Colon (tissue), 2 donors: ENCODE measurements around the gene ABLIM3.

ENCODE experiments used
- FAIRE-seq: peaks from 2 replicates; lab custom pipeline; 2012; peaks lifted over from hg19 to GRCh38; lab: Jason Lieb, UNC
- donor health status: control.
- donor health status: control.

ABLIM3 gene

DNA sequence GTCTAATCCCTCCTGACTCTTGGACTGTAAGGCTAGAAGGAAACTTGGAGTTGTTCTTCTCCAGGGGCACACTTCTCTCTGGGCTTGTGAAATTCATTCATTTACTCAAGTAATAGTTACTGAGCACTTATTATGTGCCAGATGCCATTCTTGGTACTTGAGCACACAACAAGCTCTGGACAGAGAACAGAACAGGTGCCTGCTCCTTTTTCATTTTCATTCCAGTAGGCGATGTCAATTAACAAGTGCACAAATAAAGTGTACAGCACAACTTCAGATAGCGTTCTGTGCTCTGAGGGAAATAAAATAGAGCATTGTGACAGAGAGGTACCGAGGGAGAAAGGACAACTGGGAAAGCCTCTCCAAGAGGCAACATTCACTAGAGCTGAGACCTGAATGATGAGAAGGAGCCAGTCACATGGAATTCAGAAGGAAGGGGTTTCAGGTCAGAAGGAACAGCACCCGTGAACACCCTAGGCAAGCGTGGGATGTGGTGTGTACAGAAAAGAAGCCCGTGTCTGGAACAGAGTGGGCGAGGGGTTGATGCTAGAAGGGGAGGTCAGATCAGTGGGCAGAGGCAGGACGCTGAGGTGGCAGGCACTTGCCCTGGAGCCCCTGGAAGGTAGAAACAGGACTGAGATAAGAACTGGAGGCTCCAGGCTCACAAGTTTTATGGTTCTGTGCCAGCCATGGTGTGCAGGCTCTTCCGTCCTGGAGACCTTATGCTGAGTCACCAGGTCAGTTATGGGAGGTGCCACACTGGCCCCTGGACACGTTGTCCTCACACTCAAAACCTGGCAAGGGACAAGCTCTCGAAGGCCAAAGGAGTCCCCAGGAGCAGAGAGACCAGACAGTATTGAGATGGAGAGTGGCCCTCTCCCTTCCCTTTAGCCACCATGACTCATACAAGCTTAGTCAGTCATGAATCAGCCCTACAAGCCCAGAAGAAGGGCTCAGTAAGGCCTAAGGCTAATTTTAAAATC lies 7.2 kb upstream of the ABLIM3 start:
- no peak for FAIRE-seq

DNA sequence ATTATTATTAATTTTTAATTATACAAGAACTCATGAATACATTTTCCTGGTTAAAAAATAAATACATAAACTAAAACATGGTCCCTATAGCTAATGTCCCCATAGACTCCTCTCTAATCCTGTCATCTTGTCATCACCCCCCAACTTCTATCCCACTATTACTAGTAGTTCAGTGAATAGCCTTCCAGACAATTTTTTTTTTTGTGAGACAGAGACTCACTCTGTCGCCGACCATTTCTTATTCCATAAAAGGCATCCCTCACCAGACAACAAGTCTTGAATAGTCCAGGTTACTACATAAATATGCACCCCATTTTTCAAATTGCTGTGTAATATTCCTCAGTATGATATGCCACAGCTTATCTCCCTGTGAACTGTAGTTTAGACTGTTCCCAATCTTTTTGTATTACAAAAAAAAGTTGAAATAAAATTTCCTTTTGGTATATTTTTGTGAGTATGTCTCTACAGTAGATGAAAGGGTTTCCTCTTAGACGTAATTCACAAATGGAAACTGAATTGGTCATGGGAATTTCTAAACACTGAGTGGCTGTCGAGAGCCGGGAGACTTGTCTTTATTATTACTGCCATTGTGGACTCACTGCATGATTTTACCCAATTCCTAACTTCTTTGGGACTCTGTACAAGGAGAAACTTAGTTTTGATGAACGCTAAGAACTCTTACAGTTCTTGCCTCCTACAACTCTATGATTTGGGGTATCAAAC lies 6.4 kb upstream of the ABLIM3 start:
- FAIRE-seq = no peak

DNA sequence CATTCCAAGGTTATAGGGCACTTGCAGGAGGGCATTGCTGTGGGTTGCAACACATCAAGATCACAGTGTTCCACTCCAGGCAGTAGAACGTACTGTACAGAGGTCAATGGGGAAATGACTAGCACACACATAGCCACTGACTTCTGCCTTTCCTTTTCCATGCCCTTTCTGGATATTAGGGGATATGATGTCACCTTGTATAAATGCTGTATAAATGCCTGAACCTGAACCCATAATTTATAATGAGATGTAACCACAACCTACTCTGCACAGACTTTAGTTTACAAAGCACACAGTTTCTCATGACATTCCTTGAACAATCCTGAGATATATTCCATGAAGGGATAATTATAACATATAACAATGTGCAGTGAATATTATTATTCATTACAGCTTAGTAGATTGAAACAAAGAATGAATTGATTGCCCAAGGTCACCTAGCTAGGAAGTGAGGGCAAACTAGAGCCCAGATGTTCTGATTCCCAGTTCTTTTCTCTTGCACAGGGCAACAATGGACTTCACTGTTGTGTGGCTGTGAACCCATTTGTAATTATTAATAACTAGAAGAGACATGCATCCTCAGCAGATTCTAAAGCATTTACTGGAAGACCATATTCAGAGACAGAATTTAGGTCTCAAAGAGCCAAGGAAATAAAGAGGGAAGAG lies 5.6 kb upstream of the ABLIM3 start:
- no peak for FAIRE-seq

DNA sequence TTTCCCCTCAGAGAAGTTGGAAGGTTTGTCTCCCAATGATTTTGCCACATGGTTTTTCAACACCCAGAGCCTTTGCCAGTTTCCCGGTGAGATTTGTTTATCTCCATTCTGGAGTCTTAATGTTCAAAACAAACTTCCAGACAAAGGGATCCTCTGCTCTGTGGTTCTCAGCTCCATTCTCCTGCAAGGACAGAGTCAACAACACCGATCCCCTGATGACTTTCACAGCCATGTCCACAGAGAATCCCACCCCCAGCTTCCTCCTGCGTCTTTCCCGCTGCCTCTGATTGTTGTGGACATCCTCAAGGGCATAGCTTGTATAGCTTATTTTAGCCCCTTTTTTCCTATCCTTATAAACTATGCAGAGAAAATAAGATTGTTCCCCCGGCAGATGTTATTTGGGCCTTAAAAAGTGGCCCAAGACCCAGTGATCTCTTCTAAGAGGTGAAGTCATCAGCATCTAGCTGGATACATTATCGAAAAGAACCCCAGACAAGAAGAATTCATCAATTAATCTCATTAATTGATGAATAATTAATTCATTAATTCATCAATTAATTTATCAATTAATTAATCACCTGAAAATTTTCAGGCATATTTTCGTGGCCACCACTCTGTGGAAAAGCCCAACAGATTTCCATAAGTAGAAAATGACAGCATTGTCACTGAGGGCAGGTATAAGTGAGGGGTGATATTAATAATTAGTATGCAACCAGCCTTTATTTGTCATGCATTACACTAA lies 2.9 kb upstream of the ABLIM3 start:
- no peak for FAIRE-seq

DNA sequence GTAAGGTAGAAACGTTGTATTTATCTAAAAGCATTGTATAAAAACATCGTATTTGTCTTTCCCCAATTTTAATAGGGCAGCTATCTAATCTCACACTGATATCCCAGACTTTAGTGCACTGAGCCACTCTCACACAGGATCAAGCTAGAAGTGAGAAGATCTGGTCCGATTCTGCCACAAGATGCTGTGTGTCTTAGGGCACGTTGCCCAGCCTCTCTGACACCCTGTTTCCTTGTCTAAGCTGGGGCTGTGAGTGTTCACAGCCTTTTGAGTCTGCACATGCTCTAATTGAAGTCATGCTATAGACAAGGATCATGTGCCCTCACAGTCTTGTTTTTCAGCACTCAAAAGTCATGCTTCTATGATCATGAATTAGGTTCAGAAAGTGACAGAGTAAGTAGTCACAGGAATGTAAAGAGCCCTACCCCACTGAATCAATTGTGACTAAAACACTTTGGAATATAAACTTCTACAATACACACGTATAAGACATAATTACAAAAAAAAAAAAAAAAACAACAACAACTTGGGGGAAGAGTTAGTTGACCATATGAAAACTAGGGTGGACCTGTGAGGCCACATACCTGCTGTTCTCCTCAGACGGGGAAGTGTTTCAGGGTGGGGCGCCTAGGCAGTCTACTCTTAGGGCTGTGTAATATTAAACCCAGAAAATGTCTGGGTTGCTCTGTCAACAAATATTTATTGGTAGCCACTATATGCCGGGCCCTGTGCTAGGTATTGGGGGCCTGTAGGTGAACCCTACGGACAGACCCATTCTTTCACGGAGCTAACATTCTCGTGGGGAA lies 893 bp upstream of the ABLIM3 start:
- FAIRE-seq = no peak

DNA sequence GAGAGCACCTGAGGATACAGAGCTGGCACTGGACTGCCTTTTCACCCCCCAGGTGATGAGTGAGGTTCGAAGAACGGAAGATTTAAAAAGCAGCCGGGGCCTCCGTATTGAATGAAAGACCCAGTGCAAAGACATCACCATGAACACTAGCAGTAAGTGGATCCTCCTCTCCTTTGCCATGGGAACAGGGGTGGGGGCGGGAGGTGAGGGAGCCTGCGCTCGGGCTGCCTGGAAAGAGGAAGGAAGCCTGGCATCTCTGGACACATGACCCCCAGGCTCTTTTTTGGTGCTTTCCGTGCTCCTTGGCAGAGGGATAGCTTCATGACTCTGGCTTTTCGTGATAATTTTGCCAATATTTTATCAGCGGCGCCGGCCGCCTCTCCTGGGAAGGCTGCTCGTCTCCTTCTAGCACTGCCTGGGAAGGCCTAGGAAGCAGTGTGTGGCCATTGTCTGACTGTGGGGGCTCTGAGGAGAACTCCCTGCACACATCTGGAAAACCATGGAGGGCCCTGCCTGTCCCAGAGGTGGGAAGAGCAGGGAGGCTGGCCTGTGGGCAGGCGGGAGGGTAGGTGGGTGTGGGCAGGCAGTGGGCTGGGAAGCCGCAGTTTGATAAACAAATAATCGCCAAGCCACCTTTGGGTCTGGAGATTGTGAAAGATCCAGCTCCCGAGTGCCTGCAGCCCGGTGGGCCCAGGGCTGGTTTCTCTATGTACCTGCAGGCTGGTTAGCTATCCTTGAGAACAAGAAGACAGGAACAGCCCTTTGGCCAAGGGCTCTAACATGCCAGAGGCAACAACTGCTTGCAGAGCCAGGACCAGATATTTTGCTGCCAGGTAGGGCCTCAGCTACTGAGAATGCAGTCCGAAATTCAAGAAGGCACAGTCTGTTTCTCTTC lies 911 bp downstream of the ABLIM3 start:
- no peak for FAIRE-seq

DNA sequence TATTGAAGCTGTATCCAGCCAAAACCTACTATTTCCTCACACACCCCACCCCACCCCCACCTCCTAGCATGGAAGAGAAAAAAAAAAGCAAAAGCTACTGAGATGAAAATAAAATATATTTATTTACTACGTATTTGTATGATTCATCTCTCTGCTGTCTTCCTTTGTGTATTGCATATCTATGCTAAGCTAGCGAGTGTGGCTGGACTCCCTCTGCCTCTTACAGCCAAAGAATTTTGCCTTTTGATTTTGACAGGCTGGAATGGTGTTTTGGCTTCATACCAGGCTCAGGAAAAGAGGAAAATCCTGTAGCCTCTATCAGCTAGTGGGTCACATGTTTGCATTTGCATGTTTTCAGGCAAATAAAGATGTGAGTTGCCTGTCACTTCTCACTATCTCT lies 2.2 kb downstream of the ABLIM3 start:
- FAIRE-seq = no peak

DNA sequence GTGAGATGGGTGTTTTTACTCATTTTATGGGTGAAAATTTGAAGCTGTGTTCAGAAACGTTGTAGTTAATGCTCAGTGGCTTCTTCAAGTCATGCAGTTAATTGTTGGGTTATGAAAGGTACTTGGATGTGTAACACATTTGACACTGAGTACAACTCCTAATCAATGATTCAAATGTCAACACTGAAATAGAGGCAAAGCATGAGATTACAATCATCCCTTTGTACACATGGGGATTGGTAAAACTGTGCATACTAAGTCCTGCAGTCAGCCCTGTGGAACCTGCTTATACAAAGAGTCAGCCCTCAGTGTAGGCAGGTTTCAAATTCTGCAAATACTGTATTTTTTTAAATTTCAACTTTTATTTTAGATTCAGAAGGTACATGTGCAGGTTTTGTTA lies 3.3 kb downstream of the ABLIM3 start:
- FAIRE-seq = no peak

DNA sequence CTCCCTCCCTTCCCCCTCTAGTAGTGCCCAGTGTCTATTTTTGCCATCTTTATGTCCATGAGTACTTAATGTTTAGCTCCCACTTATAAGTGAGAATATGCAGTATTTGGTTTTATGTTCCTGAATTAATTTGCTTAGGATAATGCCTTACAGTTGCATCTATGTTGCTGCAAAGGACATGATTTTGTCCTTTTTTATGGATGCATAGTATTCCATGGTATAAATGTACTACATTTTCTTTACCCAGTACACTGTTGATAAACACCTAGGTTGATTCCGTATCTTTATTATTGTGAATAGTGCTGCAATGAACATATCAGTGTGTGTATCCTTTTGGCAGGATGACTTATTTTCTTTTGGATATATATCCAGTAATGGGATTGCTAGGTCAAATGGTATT lies 3.8 kb downstream of the ABLIM3 start:
- FAIRE-seq = no peak

DNA sequence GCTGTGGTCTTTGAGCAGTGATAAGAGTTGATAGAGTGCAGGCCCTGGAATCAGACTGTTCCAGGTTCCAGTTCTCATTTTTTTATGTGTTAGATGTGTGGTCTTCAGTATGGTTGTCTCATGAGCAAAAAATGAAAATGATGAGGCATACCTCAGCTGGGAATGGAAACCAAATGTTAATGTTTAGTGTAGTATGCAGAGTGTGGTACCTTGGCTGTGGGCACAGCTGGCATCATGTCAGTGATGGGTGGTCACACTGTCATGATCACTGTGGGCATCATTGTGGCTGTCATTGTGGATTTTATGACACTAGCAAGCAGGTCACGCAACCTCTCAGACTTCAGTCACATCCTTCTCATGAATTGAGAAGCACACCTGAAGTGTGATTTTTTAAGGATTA lies 6.4 kb downstream of the ABLIM3 start:
- FAIRE-seq = no peak

DNA sequence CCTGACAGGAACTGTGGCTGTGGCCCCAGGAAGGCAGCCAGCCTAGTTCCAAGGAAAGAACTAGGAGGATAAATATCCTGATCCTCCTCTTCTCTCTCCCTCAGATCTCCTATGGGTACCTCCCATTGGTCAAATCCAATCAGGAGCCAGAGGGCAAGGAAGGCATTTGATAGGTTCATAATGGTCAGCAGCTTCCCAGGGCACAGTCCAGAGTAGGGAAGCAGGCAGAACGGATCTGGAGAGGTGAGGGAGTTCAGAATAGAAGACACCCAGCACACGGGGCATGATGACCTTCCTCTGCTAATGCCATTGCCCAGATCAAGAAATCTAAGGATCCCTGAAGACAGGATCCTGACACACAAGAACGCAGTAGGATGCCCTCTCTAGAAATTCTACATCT lies 8.6 kb downstream of the ABLIM3 start:
- no peak for FAIRE-seq

DNA sequence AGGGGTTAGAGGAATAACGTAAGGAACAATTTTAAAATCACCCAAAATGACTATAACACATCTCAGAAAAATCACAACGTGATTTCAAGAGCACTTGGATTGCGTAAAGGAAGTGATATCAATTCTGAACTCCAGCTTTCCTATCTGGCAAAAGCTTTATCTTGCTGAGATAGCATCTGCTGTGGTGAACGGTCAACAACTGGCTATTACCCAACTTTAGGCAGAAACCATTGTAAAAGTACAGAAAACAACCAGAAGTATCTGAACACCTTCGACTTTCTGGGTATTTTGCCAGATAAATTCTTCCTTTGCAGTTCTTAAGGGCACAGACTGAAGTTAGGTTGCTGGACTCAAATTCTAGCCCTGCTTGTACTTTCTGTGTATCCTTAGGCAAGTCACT lies 9.2 kb downstream of the ABLIM3 start:
- FAIRE-seq = no peak

DNA sequence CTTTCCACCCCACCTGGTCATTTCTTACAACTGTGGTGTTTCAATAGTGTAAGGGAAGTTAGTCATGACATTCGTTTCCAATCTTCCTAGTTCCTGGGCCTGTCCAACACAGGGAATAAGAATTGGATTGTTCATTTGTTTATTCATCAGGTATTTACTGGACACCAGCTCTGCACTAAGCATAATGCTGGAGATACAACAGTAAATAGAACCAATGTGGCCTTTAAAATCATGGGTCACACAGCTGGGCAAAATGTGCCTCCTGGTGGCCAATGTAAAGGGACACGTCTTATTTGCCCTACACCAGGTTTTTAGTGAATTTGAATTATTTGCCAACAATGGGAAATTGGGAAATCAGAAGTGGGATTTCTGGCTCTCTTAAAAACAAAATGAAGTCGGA lies 10.4 kb downstream of the ABLIM3 start:
- FAIRE-seq = no peak

DNA sequence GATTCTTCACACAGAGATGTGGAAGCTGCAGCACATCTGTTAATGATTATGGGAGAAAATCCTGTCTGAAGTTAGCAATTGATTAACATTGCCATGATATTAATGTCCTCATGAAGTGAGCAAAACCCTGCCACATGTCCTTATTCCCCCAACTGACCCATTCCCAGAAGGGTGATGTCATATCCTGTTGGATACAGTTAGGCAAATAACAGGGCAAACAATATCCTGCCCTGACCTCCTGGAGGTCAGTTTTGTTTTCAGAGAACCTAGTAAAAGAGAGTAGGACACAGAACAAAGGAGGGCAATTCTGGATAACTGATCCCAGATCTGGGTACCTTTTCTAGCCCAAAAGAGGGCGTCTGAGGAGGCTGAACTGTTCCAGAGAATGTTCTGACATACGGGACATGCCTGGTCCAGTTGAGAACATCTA lies 11.0 kb downstream of the ABLIM3 start:
- no peak for FAIRE-seq

DNA sequence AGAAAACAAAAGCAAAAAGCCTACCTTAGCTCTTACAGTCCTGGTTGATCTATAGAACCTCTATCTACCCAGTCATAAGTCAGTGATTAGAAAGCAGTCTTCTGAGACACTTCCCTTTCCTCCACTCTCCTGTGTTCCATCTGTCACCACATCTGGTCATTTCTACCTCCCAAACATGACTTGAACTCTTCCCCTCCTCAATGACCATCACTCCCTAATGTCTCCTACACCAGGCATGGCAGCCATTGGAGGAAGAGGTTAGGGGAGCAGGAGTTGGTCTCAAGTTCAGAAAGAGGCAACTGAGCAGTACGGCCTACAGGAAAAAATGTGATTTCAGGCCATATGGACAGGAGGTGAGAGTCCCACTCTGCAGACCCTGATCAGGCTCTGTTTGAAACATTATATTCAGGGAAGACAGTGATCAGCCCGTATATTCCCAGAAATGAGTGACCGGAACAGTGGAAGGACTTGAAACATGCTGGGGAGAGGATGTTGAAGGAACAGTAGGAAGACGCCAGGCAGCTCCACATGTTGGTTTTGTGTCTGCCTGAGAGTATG lies 12.0 kb downstream of the ABLIM3 start:
- FAIRE-seq = no peak

DNA sequence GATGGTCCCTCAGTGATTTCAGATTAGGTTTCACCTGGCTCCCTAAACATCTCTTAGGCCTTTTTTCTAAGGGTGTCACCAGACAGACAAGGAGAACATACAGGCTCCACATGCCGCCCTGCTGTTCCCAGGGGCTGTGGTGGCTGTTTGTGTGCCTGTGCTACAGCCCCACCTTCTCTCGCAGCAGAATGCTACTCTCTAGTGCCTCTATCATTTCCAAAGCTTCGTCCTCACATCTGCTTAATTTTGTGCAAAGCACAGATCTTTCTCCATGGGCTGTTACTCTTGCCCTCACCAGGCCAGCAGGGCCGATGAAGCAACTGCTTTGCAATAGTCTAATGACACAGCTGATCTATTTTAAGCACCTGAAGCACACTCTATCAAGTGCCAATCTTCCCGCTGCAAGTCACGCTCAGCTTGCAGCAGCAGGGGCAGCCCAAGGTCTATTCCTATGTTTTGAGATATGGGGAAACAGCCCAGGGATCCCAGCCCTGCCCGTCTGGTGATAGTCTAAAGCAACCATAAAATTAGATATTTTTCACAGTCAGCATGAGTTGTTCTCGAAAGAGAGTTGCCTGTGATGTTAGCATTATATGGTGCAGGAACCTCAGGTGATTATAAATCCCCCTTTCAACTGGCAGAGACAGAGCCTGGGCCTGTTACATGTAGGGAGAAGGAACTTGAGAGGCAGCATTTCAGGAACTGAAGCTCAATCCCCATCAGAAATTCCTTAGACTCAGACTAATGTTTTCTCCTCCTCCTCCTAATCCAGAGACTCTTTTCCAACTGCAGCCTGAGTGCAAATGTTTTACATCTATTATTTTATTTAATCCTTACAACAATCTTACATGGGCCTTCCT lies 12.7 kb downstream of the ABLIM3 start:
- no peak for FAIRE-seq

DNA sequence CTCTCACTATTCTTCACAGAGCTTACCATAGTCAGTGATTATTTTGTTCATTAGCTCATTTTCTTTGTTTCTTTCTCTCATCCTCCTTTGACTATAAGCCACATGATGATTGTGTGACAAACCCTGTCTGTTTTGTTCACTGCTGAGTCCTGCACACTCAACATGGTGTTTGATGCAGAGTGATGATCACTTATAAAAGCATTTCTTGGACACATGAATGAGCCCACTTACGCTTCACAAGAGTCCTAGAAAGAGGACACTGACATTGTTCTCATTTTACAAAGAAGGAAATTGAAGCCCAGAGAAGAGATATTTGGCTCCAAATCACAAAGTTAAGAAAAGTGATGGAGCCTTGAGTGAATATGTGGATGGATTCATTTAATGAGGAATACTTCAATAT lies 13.4 kb downstream of the ABLIM3 start:
- no peak for FAIRE-seq

DNA sequence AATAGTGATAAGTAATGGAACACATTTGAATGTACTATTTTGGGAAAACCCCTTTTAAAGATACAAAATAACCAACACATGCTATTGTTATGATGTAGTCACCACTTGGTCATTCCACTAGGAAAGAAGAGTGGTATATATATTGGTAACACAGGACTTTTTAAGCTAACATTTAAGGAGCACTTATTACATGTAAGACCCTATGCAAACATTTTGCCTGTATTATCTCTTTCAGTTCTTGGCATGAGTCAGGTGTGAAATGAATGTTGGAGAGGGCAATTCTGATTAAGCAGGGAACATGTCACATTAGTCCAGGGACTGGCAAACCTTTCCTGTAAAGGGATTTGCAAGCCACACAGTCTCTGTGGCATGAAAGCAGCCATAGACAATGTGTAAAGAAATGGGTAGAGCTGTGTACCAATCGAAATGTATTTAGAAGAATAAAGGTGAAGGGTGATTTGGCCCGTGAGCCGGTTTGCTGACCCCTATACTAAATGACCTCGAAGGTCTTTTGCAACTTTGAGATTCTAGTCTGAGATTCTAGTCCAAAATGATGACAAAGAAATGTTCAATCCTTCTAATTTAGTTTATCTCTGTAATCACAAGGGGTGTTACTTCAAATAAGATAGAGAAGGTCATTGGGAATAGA lies 15.3 kb downstream of the ABLIM3 start:
- FAIRE-seq = no peak
